ENCODE results near the gene LSM2. TPM values are rescaled to one million over a fixed set of nuclear protein-coding genes. Genes with fewer than 3 reads are reported as not detected.

The LSM2 gene
- total and polyA plus RNA-seq, 7 experiments from 2014 or later: 22.9 to 94.5 (median 31.1) TPM

Other genes with a start within 250 kb of the LSM2 start
Only the 30 nearest of the 40 such genes appear.
- gene BAG6, start 154.3 kb downstream of the LSM2 start, total RNA-seq: 100 to 1,000 TPM; 260 to 321 (median 280) TPM
- 10 to 100 TPM; 14.4 to 24.3 TPM for gene BAG6, start 154.3 kb downstream of the LSM2 start, polyA plus RNA-seq
- 1 to 10 TPM in 4 of 5 experiments, under 1 TPM in 1; 0.78 to 4.3 (median 2.8) TPM for gene APOM, start 151.1 kb downstream of the LSM2 start, total RNA-seq
- gene APOM, start 151.1 kb downstream of the LSM2 start, polyA plus RNA-seq: 1 to 10 TPM; 3.8 to 5.0 TPM
- gene C6orf47, start 146.2 kb downstream of the LSM2 start, total RNA-seq: 10 to 100 TPM; 14.0 to 32.8 (median 23.2) TPM
- 10 to 100 TPM; 22.3 to 33.7 TPM for gene C6orf47, start 146.2 kb downstream of the LSM2 start, polyA plus RNA-seq
- gene GPANK1, start 142.0 kb downstream of the LSM2 start, total RNA-seq: 10 to 100 TPM; 12.8 to 35.1 (median 28.9) TPM
- gene GPANK1, start 142.0 kb downstream of the LSM2 start, polyA plus RNA-seq: 10 to 100 TPM; 24.0 to 27.2 TPM
- gene CSNK2B, start 140.9 kb downstream of the LSM2 start, total RNA-seq: 100 to 1,000 TPM; 101 to 215 (median 133) TPM
- 100 to 1,000 TPM; 260 to 275 TPM for gene CSNK2B, start 140.9 kb downstream of the LSM2 start, polyA plus RNA-seq
- gene LY6G5B, start 137.0 kb downstream of the LSM2 start, total RNA-seq: 10 to 100 TPM; 27.7 to 51.0 (median 42.9) TPM
- gene LY6G5B, start 137.0 kb downstream of the LSM2 start, polyA plus RNA-seq: not detected
- 1 to 10 TPM; 2.4 to 4.3 (median 3.1) TPM for gene LY6G5C, start 125.9 kb downstream of the LSM2 start, total RNA-seq
- 10 to 100 TPM in 1 of 2 donors, 1 to 10 TPM in 1; 6.4 to 10.2 TPM for gene LY6G5C, start 125.9 kb downstream of the LSM2 start, polyA plus RNA-seq
- 10 to 100 TPM; 60.1 to 71.7 (median 65.2) TPM for gene ABHD16A, start 103.6 kb downstream of the LSM2 start, total RNA-seq
- 10 to 100 TPM; 31.1 to 42.5 TPM for gene ABHD16A, start 103.6 kb downstream of the LSM2 start, polyA plus RNA-seq
- gene LY6G6F, start 100.1 kb downstream of the LSM2 start, total RNA-seq: under 1 TPM in 1 of 5 experiments, not detected in 4; 0.56 TPM
- gene LY6G6F, start 100.1 kb downstream of the LSM2 start, polyA plus RNA-seq: not detected
- not detected for gene LY6G6D, start 91.6 kb downstream of the LSM2 start, total RNA-seq
- not detected for gene LY6G6D, start 91.6 kb downstream of the LSM2 start, polyA plus RNA-seq
- 1 to 10 TPM in 1 of 5 experiments, not detected in 4; 1.2 TPM for gene LY6G6C, start 85.2 kb downstream of the LSM2 start, total RNA-seq
- gene LY6G6C, start 85.2 kb downstream of the LSM2 start, polyA plus RNA-seq: not detected
- 1 to 10 TPM in 1 of 5 experiments, under 1 TPM in 4; 0.12 to 4.7 (median 0.64) TPM for gene MPIG6B, start 83.6 kb downstream of the LSM2 start, total RNA-seq
- gene MPIG6B, start 83.6 kb downstream of the LSM2 start, polyA plus RNA-seq: 1 to 10 TPM in 1 of 2 donors, under 1 TPM in 1; 0.20 to 2.3 TPM
- 10 to 100 TPM in 2 of 5 experiments, 1 to 10 TPM in 3; 4.9 to 31.4 (median 7.1) TPM for gene DDAH2, start 77.7 kb downstream of the LSM2 start, total RNA-seq
- 10 to 100 TPM; 13.1 to 15.3 TPM for gene DDAH2, start 77.7 kb downstream of the LSM2 start, polyA plus RNA-seq
- gene CLIC1, start 70.4 kb downstream of the LSM2 start, total RNA-seq: 100 to 1,000 TPM in 2 of 5 experiments, 10 to 100 TPM in 3; 29.3 to 494 (median 58.2) TPM
- gene CLIC1, start 70.4 kb downstream of the LSM2 start, polyA plus RNA-seq: 100 to 1,000 TPM; 102 to 122 TPM
- gene MSH5, start 67.0 kb downstream of the LSM2 start, total RNA-seq: 10 to 100 TPM; 10.3 to 52.2 (median 11.4) TPM
- gene MSH5, start 67.0 kb downstream of the LSM2 start, polyA plus RNA-seq: 1 to 10 TPM in 1 of 2 donors, under 1 TPM in 1; 0.51 to 2.6 TPM
- 10 to 100 TPM in 1 of 5 experiments, 1 to 10 TPM in 4; 2.3 to 11.1 (median 3.3) TPM for gene SAPCD1, start 44.3 kb downstream of the LSM2 start, total RNA-seq
- not detected for gene SAPCD1, start 44.3 kb downstream of the LSM2 start, polyA plus RNA-seq
- 1 to 10 TPM in 3 of 5 experiments, under 1 TPM in 2; 0.53 to 4.5 (median 1.1) TPM for gene VWA7, start 29.6 kb downstream of the LSM2 start, total RNA-seq
- not detected for gene VWA7, start 29.6 kb downstream of the LSM2 start, polyA plus RNA-seq
- 10 to 100 TPM; 34.3 to 84.2 (median 53.2) TPM for gene VARS1, start 11.2 kb downstream of the LSM2 start, total RNA-seq
- 10 to 100 TPM; 32.2 to 44.8 TPM for gene VARS1, start 11.2 kb downstream of the LSM2 start, polyA plus RNA-seq
- gene HSPA1L, start 8.3 kb upstream of the LSM2 start, total RNA-seq: 1 to 10 TPM; 3.3 to 5.5 (median 4.7) TPM
- 1 to 10 TPM; 2.3 to 3.6 TPM for gene HSPA1L, start 8.3 kb upstream of the LSM2 start, polyA plus RNA-seq
- gene HSPA1A, start 8.6 kb upstream of the LSM2 start, total RNA-seq: 100 to 1,000 TPM in 1 of 5 experiments, 10 to 100 TPM in 3, 1 to 10 TPM in 1; 6.7 to 125 (median 30.3) TPM
- gene HSPA1A, start 8.6 kb upstream of the LSM2 start, polyA plus RNA-seq: 10 to 100 TPM; 26.0 to 52.5 TPM
- gene HSPA1B, start 20.8 kb upstream of the LSM2 start, total RNA-seq: 10 to 100 TPM in 4 of 5 experiments, 1 to 10 TPM in 1; 8.6 to 68.9 (median 28.9) TPM
- gene HSPA1B, start 20.8 kb upstream of the LSM2 start, polyA plus RNA-seq: 1 to 10 TPM; 2.8 to 3.6 TPM
- gene NEU1, start 55.9 kb upstream of the LSM2 start, total RNA-seq: 10 to 100 TPM; 18.6 to 35.0 (median 20.1) TPM
- 10 to 100 TPM; 13.6 to 19.9 TPM for gene NEU1, start 55.9 kb upstream of the LSM2 start, polyA plus RNA-seq
- not detected for gene SLC44A4, start 72.0 kb upstream of the LSM2 start, total RNA-seq
- gene SLC44A4, start 72.0 kb upstream of the LSM2 start, polyA plus RNA-seq: not detected
- gene EHMT2, start 90.7 kb upstream of the LSM2 start, total RNA-seq: 10 to 100 TPM; 50.4 to 94.2 (median 71.6) TPM
- 10 to 100 TPM; 37.3 to 66.5 TPM for gene EHMT2, start 90.7 kb upstream of the LSM2 start, polyA plus RNA-seq
- 1 to 10 TPM in 4 of 5 experiments, under 1 TPM in 1; 0.77 to 4.5 (median 2.5) TPM for gene ZBTB12, start 95.1 kb upstream of the LSM2 start, total RNA-seq
- gene ZBTB12, start 95.1 kb upstream of the LSM2 start, polyA plus RNA-seq: under 1 TPM in 1 of 2 donors, not detected in 1; 0.09 TPM
- 1 to 10 TPM in 4 of 5 experiments, under 1 TPM in 1; 0.89 to 8.2 (median 2.3) TPM for gene C2, start 120.8 kb upstream of the LSM2 start, total RNA-seq
- under 1 TPM in 1 of 2 donors, not detected in 1; 0.10 TPM for gene C2, start 120.8 kb upstream of the LSM2 start, polyA plus RNA-seq
- gene CFB, start 139.1 kb upstream of the LSM2 start, total RNA-seq: 1 to 10 TPM in 2 of 5 experiments, under 1 TPM in 1, not detected in 2; 0.56 to 1.4 (median 1.1) TPM
- 1 to 10 TPM; 1.4 to 1.8 TPM for gene CFB, start 139.1 kb upstream of the LSM2 start, polyA plus RNA-seq
- 10 to 100 TPM; 47.5 to 71.7 (median 59.1) TPM for gene NELFE, start 152.0 kb upstream of the LSM2 start, total RNA-seq
- 10 to 100 TPM; 56.5 to 76.6 TPM for gene NELFE, start 152.0 kb upstream of the LSM2 start, polyA plus RNA-seq
- 100 to 1,000 TPM in 3 of 5 experiments, 10 to 100 TPM in 2; 85.6 to 139 (median 101) TPM for gene SKIC2, start 152.2 kb upstream of the LSM2 start, total RNA-seq
- gene SKIC2, start 152.2 kb upstream of the LSM2 start, polyA plus RNA-seq: 10 to 100 TPM; 20.1 to 23.5 TPM
- gene DXO, start 165.2 kb upstream of the LSM2 start, total RNA-seq: 10 to 100 TPM; 19.3 to 44.3 (median 35.0) TPM
- gene DXO, start 165.2 kb upstream of the LSM2 start, polyA plus RNA-seq: 10 to 100 TPM; 12.6 to 16.2 TPM